ENCODE measurements around the gene CNTF.

CNTF gene

DNA sequence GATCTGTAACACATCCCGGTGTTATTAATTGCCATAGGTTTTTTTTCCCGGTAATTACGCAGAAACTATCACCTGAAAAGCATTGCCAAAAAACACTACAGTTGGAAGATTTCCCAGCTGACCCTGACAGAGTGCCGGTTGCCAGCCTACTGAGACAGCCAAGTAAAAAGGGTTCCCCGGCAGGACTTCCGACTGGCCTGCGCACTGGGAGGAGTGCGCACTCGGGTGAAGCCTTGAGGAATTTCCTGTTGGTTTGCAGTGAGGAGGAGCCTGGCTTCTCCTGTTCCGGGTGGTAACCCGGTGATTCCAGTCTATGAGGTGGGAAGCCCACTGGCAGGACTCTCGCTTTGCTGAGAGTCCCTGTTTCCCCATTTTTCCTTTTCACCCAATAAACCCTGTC lies 52.1 kb downstream of the CNTF start:
- intact Hi-C loops (cut with DNase I) = no loop called here
- peak in 1 of 42 donors; percentile 40 for DNase-seq

Data from head of caudate nucleus (tissue), 42 donors.